GM18502 (cell line): ENCODE data around the gene ZMPSTE24.
"Not testable (repeated sequence)": the region's sequence is repeated elsewhere in the genome, so short reads cannot be mapped to it uniquely, and the experiment has no call there.

Experiments
- ATAC-seq: cut with Tn5 transposase; IDR thresholded peaks from one replicate; pipeline ENCODE4 v1.9.1; 2021; ENCODE audit warnings: mild to moderate bottlenecking; ENCODE audit not compliant: unreplicated experiment, poor library complexity

Gene ZMPSTE24

DNA sequence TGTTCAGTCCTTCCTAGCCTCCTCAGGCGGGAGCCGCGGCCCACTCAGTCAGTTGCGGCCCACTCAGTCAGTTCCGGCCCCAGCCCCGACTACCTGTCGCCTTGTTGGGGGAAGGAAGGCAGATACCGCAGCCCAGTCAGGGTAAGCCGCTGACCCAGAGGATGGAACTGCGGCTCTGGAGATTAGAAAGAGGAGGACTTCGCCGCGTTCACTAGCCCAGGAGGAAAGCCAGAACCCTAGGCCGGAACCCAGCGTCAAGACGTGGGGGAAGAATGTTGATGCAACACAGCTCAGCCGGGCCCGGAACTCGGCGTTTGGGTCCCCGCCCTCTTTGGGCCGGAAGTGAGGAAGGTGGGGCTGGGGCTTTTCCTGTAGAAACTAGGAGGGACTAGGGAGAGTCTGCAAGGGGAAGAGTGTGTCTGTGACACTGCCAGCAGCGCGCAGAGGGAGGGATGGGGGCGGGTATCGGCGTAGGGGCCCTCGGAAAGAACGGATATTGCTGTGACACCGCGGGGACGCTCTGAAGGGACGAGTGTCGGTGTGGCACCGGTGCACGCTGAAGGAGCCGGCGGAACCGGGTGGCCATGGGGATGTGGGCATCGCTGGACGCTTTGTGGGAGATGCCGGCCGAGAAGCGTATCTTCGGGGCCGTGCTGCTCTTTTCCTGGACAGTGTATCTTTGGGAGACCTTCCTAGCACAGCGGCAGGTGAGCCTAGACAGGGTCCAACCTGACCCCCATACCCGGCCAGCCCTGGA, at the start of gene ZMPSTE24:
Gene ZMPSTE24, plus strand, starts transcription at position 549 of the 757 bp plus-strand sequence. Its CDS starts 36 bp downstream, at position 585.
- ATAC-seq: peak; percentile 88

- ATAC-seq: no peak
Measured at GRCh38 chr1:40210511-40211204, 47.4 kb upstream of the ZMPSTE24 start.

DNA sequence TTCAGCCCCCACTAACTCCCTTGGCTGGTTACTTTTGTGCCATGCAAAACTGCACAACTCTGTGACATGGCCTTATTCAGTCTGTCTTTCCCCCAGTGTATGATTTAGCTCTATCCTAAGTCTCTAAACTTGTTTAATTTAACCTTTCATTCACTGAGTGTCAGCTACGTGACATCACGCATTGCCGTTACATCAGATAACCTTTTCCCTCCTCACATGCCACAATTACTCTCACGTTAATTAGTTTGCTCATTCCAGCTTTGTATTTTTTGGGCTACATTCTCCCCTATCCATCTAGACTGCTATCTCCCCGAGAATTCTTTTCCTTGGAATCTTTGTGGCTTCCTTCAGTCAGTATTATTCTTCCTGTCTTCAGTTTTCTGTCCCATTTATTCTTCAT, 39.7 kb upstream of the ZMPSTE24 start:
- no peak for ATAC-seq

GRCh38 chr1:40221471-40221905, 36.5 kb upstream of the ZMPSTE24 start:
- not testable (repeated sequence) for ATAC-seq

DNA sequence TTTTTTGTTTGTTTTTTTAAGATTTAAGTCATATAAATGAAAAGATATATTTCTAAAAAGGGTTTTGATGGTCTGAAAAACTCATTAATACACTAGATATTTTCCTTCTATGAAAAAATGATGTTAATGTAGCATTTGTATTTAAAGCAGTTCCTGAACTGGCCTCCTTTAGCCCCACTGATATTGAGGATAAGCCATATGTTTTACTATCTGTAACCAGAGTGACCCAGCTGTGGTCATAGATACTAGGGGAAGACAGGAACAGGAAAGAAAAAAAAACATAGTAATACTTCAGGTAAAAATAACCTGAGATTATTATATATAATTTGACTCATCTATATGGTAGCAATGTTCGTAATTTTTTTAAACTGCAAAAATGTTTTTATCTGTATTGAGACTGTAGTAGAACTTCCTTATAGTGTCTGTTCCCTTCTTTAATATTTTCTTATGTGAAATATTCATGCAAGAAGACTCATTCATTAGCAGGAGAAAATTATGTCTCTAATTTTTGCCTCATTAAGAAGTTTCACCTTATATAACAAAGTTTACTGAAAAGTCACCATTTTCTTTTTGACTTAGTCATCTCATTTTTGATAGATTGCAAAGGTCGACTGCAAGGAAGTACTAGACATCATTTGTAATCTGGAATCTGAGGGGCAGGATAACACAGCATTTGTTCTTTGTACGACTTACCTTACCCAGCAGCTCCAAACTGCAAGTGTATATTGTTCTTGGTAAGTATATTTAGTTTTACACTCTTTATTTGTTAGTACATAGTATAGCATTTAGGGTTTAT, 35.9 kb upstream of the ZMPSTE24 start:
- ATAC-seq: no peak

- ATAC-seq: no peak
Measured at GRCh38 chr1:40224040-40224439, 34.0 kb upstream of the ZMPSTE24 start.

DNA sequence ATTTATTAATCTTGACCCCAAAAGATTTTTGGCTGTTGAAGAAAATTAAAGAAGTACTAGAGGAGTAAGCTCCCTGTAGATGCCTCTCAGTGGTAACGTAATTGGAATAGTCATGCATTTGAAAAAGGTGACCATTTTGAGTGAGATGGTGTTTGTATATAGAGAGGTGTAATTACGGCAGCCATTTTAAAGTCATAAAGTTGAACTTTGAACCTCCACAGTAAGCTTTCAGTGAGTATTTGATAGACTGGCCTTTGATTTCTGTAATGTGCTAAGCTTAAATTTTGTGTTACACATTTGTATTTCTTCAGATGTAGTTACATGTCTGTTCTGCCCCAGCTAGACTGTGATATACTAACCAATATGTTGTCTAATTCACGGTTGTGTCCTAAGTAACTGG, 31.8 kb upstream of the ZMPSTE24 start:
- ATAC-seq: no peak

- ATAC-seq: peak; percentile 88
Measured at GRCh38 chr1:40232444-40232843, 25.6 kb upstream of the ZMPSTE24 start.

DNA sequence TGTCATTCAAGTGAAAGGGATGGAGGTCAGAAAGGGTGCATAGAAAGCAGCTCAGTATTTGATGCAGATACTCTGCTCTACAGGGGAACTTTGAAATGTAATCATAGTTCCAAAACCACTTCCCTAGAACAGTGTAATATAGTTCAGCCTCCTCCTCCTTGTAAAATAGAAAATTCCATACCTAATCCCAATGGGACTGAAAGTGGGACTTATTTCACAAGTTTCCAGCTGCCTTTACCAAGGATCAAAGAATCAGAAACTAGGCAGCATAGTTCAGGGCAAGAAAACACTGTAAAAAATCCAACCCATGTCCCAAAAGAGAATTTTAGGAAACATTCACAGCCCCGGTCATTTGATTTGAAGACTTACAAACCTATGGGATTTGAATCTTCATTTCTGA, 18.4 kb upstream of the ZMPSTE24 start:
- ATAC-seq: no peak

GRCh38 chr1:40240390-40240789, 17.6 kb upstream of the ZMPSTE24 start:
- no peak for ATAC-seq

DNA sequence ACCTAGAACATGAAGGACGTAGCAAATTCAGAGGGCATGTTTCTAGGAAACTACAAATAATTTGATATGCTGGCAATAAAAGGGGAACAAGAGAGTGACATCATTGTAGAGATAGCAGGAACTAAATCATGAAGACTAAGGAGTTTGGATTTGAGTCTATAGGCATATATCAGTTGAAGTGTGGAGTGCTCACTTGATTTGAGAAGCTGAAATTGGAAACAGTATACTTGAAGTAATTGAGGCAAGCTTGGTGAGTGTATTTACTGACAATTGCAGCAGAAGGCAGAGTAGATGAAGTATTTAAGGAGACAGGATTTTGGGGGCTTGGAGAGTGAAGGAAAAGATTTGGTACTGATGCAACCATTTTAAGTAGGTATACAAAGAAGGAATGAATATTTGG, 16.7 kb upstream of the ZMPSTE24 start:
- ATAC-seq: peak; percentile 21

DNA sequence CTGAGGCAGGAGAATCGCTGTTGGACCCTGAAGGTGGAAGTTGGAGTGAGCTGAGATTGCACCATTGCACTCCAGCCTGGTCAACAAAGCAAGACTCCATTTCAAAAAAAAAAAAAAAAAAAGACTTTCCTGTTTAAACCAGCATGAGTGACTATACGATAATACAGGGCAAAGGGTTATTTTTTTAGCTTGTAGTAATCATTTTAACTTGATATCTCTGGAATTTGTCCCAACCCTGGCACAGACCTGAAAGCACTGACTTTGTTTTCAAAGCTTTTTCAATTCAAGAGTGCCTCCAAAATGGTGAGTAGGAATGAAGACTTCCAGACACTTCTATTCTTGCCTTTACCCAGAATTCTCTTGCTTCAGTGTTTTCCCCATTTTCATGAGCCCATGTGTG, 14.7 kb upstream of the ZMPSTE24 start:
- no peak for ATAC-seq

GRCh38 chr1:40244138-40244744, 13.8 kb upstream of the ZMPSTE24 start:
- ATAC-seq: no peak

DNA sequence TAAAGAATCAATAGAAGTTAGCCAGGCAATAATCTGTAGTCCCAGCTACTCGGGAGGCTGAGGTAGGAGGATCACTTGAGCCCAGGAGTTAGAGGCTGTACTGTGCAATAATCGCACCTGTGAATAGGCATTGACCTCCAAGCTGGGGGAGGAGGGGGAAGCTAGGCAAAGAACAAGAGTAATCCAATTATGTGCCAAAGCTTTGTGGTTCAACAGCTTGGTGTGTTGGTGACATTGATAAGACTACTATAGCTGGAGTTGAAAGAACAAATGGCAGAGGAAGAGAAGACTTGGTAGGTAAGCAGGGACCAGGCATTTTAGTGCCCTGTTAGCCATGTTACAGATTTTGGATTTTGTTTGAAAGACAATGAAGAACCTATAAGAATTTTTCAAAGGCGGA, 12.3 kb upstream of the ZMPSTE24 start:
- no peak for ATAC-seq

DNA sequence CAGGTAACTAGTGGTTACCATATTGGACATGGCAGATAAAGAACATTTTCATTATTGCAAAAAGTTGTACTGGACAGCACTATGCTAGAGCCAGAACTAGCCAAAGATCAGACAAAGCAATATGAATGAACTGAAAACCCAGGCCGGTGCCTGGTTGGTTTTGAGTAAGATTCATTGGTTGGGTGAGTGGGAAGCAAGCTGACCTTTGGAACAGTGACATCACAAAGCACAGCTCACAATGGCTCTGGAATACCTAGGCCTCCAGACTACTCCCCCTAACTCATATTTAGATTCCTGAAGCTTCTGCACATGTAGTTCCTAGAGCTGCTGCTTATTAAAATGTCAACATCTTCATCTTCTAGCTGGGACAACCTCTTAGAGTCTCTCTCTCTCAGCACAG, 10.4 kb upstream of the ZMPSTE24 start, which contains the start of gene TMCO2:
Gene TMCO2, plus strand, starts transcription at position 283 of the 400 bp plus-strand sequence. Its CDS starts 57 bp downstream, at position 340.
- no peak for ATAC-seq

- no peak for ATAC-seq
Measured at GRCh38 chr1:40248412-40248811, 9.6 kb upstream of the ZMPSTE24 start.

- no peak for ATAC-seq
Measured at GRCh38 chr1:40251456-40251855, 6.6 kb upstream of the ZMPSTE24 start.

GRCh38 chr1:40252601-40253000, 5.4 kb upstream of the ZMPSTE24 start:
- ATAC-seq: no peak

DNA sequence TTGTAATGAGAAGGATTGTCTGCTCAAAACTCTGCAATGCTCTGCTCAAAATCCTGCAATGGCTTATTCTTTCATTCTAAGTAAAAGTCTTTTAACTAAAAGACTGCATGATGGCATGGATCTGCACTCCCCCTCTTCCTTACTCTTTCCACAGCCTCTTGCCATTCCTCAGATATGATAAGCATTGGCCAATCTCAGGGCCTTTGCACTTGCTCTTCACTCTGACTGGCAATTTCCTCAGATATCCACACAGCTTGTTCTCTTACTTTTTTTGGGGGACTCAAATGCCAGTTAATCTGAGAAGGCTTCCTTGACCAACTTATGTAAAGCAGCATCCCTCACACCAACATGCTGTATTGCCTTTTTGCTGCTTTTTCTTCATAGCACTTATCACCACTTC, 2.8 kb upstream of the ZMPSTE24 start:
- ATAC-seq: no peak

- no peak for ATAC-seq
Measured at GRCh38 chr1:40256401-40257084, 1.5 kb upstream of the ZMPSTE24 start.
